HFF-Myc (cell line): ENCODE measurements around the gene TMEM186.

ENCODE experiments used
- DNase-seq: peaks from one replicate; pipeline ENCODE4 v3.0.0-alpha.2; 2011; ENCODE audit warnings: low read depth; ENCODE audit errors: extremely low read depth
- H3K4me3 ChIP-seq: replicated peaks from 2 replicates; pipeline ENCODE4 v1.5.1; 2011; ENCODE audit warnings: low read depth, mild to moderate bottlenecking, control low read depth, low read length
- CTCF ChIP-seq: IDR thresholded peaks from 2 replicates; pipeline ENCODE4 v1.5.1; 2012; ENCODE audit warnings: mild to moderate bottlenecking, low read depth, low read length, control low read depth; ENCODE audit errors: missing control alignments

TMEM186 gene

GRCh38 chr16:8773537-8773936 is 23.9 kb downstream of the TMEM186 start:
- TF ChIP-seq CTCF: no peak
- H3K4me3 ChIP-seq: no peak overlapping the region
- no peak for DNase-seq

- no peak for DNase-seq
- no peak overlapping the region for H3K4me3 ChIP-seq
- no peak for TF ChIP-seq CTCF
Observed at GRCh38 chr16:8768692-8769091, 28.7 kb downstream of the TMEM186 start.

- DNase-seq: no peak
- TF ChIP-seq CTCF: no peak
- H3K4me3 ChIP-seq: no peak overlapping the region
Observed at GRCh38 chr16:8768283-8768682, 29.2 kb downstream of the TMEM186 start.

GRCh38 chr16:8767176-8767575 is 30.3 kb downstream of the TMEM186 start:
- no peak for TF ChIP-seq CTCF
- no peak overlapping the region for H3K4me3 ChIP-seq
- DNase-seq: no peak

- TF ChIP-seq CTCF: no peak
- no peak overlapping the region for H3K4me3 ChIP-seq
- DNase-seq: no peak
Observed at GRCh38 chr16:8764525-8765250, 32.8 kb downstream of the TMEM186 start.

GRCh38 chr16:8763899-8764298 is 33.5 kb downstream of the TMEM186 start:
- H3K4me3 ChIP-seq: no peak overlapping the region
- DNase-seq: no peak
- no peak for TF ChIP-seq CTCF

GRCh38 chr16:8763083-8763482 is 34.4 kb downstream of the TMEM186 start:
- no peak overlapping the region for H3K4me3 ChIP-seq
- DNase-seq: no peak
- TF ChIP-seq CTCF: no peak
